Right lobe of liver (tissue), 4 donors: ENCODE results near the gene TNFRSF17.
"Not testable (repeated sequence)": the region's sequence is repeated elsewhere in the genome, so short reads cannot be mapped to it uniquely, and the experiment has no call there.

Experiments used
- CTCF ChIP-seq, 4 donors: fragments of 200-600 bp in 3 of 4; fragments of 450-650 bp in 1 of 4; IDR thresholded peaks; one replicate each; pipeline versions ENCODE4 v1.5.1 to v1.8.0; 2016 to 2022; ENCODE audit warnings: antibody characterized with exemption in 4 of 4, mild to moderate bottlenecking in 2 of 4
- POLR2A ChIP-seq: fragments of 450-650 bp; IDR thresholded peaks from one replicate; pipeline ENCODE4 v1.6.1; 2017; ENCODE audit warnings: antibody characterized with exemption, mild to moderate bottlenecking
- donor health status: DM: no; HTN: no; CAD: no.
- donor health status: DM: no; HTN: no; CAD: no.
- donor health status: DM: no; HTN: yes; CAD: no.

- TF ChIP-seq CTCF (IDR thresholded peaks at IDR 0.05); POLR2A: not testable (repeated sequence)
Measured at GRCh38 chr16:11924046-11924445, 41.0 kb upstream of the TNFRSF17 start.
